ENCODE results near the gene RNF157.

The RNF157 gene

GRCh38 chr17:76164331-76164730, 76.0 kb downstream of the RNF157 start:
- H3K27ac ChIP-seq (ENCODE audit: low read depth, low read length), result no peak overlapping the region
- H3F3A ChIP-seq (ENCODE audit: control insufficient read depth, insufficient read depth), result no peaks in the 10 kb centered on the region
- H3K4me1 ChIP-seq (ENCODE audit: control insufficient read depth, low read length), result no peaks in the 10 kb centered on the region
- H3K4me2 ChIP-seq (ENCODE audit: low read length), result no peak overlapping the region
- H3K36me3 ChIP-seq (ENCODE audit: control insufficient read depth, low read length), result no peaks in the 10 kb centered on the region
- H3K9me2 ChIP-seq (replicated peaks; ENCODE audit: control insufficient read depth, low read length), result no peaks in the 10 kb centered on the region
- peaks cover 6% of the 10 kb centered on the region for H3K27me3 ChIP-seq (ENCODE audit: control insufficient read depth, low read length)
- no peaks in the 10 kb centered on the region for H3K79me2 ChIP-seq (ENCODE audit: control insufficient read depth, low read length)
- TF ChIP-seq CTCF (IDR thresholded peaks at IDR 0.05; ENCODE audit: low read depth, low read length, poor library complexity, severe bottlenecking), result no peak
- TF ChIP-seq EZH2phosphoT487 (IDR thresholded peaks at IDR 0.05; ENCODE audit: borderline replicate concordance, low read length), result no peak
- no peaks in the 10 kb centered on the region for H4K20me1 ChIP-seq (ENCODE audit: control insufficient read depth, insufficient read depth, low read depth, low read length)
- H3K4me3 ChIP-seq (ENCODE audit: low read length), result no peak overlapping the region
- H3K9me3 ChIP-seq (ENCODE audit: control insufficient read depth, insufficient read depth, low read length), result no peaks in the 10 kb centered on the region

DNA sequence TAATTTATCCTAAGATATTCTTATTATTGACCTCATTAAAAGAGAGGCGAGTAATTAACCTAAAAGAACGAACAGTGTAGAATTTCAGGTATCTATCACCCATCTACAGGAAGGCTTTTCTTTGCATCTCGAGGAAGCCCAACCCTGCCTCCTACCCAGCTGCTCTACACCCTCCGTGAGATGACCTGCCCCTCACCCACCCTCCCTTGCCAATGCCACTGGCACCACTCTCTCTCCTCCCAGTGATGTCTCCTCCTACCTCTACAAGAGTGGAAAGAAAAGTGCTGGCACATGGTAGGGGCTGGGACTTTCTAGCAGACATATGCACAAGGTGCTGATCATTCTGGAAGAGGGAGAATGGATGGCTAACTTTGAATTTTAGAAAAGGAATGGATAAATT, 76.4 kb downstream of the RNF157 start:
- Histone ChIP-seq H3K79me2 (ENCODE audit: control insufficient read depth, low read length) (no peaks in the 10 kb centered on the region), H3K27ac (ENCODE audit: low read depth, low read length) (no peak overlapping the region), H3F3A (ENCODE audit: control insufficient read depth, insufficient read depth) (no peaks in the 10 kb centered on the region), H4K20me1 (ENCODE audit: control insufficient read depth, insufficient read depth, low read depth, low read length) (no peaks in the 10 kb centered on the region), H3K9me3 (ENCODE audit: control insufficient read depth, insufficient read depth, low read length) (no peaks in the 10 kb centered on the region), H3K9me2 (replicated peaks; ENCODE audit: control insufficient read depth, low read length) (no peaks in the 10 kb centered on the region), H3K4me3 (ENCODE audit: low read length) (no peak overlapping the region), H3K27me3 (ENCODE audit: control insufficient read depth, low read length) (peaks cover 10% of the 10 kb centered on the region), H3K36me3 (ENCODE audit: control insufficient read depth, low read length) (no peaks in the 10 kb centered on the region), H3K4me2 (ENCODE audit: low read length) (no peak overlapping the region), H3K4me1 (ENCODE audit: control insufficient read depth, low read length) (no peaks in the 10 kb centered on the region)
- TF ChIP-seq EZH2phosphoT487 (IDR thresholded peaks at IDR 0.05; ENCODE audit: borderline replicate concordance, low read length) (no peak), CTCF (IDR thresholded peaks at IDR 0.05; ENCODE audit: low read depth, low read length, poor library complexity, severe bottlenecking) (no peak)

GRCh38 chr17:76161619-76162266, 78.5 kb downstream of the RNF157 start:
- TF ChIP-seq EZH2phosphoT487 (IDR thresholded peaks at IDR 0.05; ENCODE audit: borderline replicate concordance, low read length), result no peak
- TF ChIP-seq CTCF (IDR thresholded peaks at IDR 0.05; ENCODE audit: low read depth, low read length, poor library complexity, severe bottlenecking), result no peak
- H3K9me2 ChIP-seq (replicated peaks; ENCODE audit: control insufficient read depth, low read length), result no peaks in the 10 kb centered on the region
- H3K79me2 ChIP-seq (ENCODE audit: control insufficient read depth, low read length), result no peaks in the 10 kb centered on the region
- no peaks in the 10 kb centered on the region for H3K4me1 ChIP-seq (ENCODE audit: control insufficient read depth, low read length)
- no peak overlapping the region for H3K4me2 ChIP-seq (ENCODE audit: low read length)
- H3K9me3 ChIP-seq (ENCODE audit: control insufficient read depth, insufficient read depth, low read length), result no peaks in the 10 kb centered on the region
- H3F3A ChIP-seq (ENCODE audit: control insufficient read depth, insufficient read depth), result no peaks in the 10 kb centered on the region
- no peak overlapping the region for H3K27ac ChIP-seq (ENCODE audit: low read depth, low read length)
- no peak overlapping the region for H3K4me3 ChIP-seq (ENCODE audit: low read length)
- H3K36me3 ChIP-seq (ENCODE audit: control insufficient read depth, low read length), result no peaks in the 10 kb centered on the region
- no peaks in the 10 kb centered on the region for H4K20me1 ChIP-seq (ENCODE audit: control insufficient read depth, insufficient read depth, low read depth, low read length)
- peaks cover 25% of the 10 kb centered on the region for H3K27me3 ChIP-seq (ENCODE audit: control insufficient read depth, low read length)

Measured in DOHH2 (cell line).